ENCODE measurements around the gene THRSP.

Gene THRSP

DNA sequence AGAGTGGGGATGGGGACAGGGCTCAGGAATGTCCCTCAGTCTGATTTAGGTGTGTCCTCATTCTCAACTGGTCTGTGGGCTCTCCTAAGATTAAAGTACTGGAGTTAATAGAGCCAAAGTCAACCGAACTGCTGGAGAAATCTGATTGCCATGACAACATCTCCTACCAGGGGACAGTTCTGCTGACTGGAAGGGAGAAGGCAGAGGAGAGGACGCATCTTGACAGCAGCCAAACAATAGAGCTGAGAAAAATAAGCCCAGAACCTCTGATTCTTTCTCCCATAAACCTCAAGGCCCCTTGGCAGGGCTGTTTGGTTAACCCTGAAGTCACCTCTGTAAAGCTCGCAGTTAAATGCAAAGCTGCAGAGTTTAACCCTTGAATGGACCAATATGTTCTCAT, 43.4 kb upstream of the THRSP start:
- Histone ChIP-seq H3K4me3 (ENCODE audit: insufficient read depth, low read length, poor library complexity, severe bottlenecking) (no peak overlapping the region), H3K9me2 (replicated peaks; ENCODE audit: insufficient read depth, low read length) (no peaks in the 10 kb centered on the region), H3K36me3 (ENCODE audit: low read length) (no peaks in the 10 kb centered on the region), H3K4me2 (ENCODE audit: low read depth, low read length, poor library complexity, severe bottlenecking) (no peak overlapping the region), H3F3A (ENCODE audit: insufficient read depth) (no peaks in the 10 kb centered on the region), H3K9me3 (ENCODE audit: insufficient read depth, low read length) (no peaks in the 10 kb centered on the region), H3K79me2 (ENCODE audit: insufficient read depth, low read length) (no peaks in the 10 kb centered on the region), H3K27ac (ENCODE audit: low read depth, low read length) (no peak overlapping the region), H3K9ac (ENCODE audit: low read length) (no peak overlapping the region), H3K27me3 (ENCODE audit: low read length) (no peaks in the 10 kb centered on the region), H4K20me1 (ENCODE audit: low read depth, low read length) (no peaks in the 10 kb centered on the region), H2AFZ (ENCODE audit: low read depth, low read length, severe bottlenecking) (no peak overlapping the region)
- no peak for TF ChIP-seq EZH2phosphoT487 (conservative IDR thresholded peaks at IDR 0.05; ENCODE audit: low read length)

DNA sequence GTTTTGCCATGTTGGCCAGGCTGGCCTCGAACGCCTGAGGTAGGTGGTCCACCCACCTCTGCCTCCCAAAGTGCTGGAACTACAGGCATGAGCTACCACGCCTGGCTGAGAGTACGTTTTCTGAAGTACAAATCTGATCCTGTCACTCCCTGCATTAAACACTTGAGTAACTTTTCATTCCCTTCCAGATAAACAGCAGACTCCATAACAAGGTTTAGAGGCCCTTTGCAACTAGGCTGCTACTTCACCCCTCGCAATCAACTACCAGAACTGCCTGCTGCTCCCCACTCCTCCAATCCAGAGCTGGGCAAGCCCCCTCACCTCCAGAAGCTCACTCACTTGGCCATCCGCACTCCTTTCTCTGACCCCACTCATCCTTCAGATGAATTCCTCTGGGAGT, 42.0 kb upstream of the THRSP start:
- Histone ChIP-seq H3K36me3 (ENCODE audit: low read length) (no peaks in the 10 kb centered on the region), H3K79me2 (ENCODE audit: insufficient read depth, low read length) (no peaks in the 10 kb centered on the region), H4K20me1 (ENCODE audit: low read depth, low read length) (no peaks in the 10 kb centered on the region), H3K4me3 (ENCODE audit: insufficient read depth, low read length, poor library complexity, severe bottlenecking) (no peak overlapping the region), H3K27ac (ENCODE audit: low read depth, low read length) (no peak overlapping the region), H3K27me3 (ENCODE audit: low read length) (no peaks in the 10 kb centered on the region), H3F3A (ENCODE audit: insufficient read depth) (no peaks in the 10 kb centered on the region), H3K4me2 (ENCODE audit: low read depth, low read length, poor library complexity, severe bottlenecking) (no peak overlapping the region), H3K9me3 (ENCODE audit: insufficient read depth, low read length) (no peaks in the 10 kb centered on the region), H3K9ac (ENCODE audit: low read length) (no peak overlapping the region), H3K9me2 (replicated peaks; ENCODE audit: insufficient read depth, low read length) (no peaks in the 10 kb centered on the region), H2AFZ (ENCODE audit: low read depth, low read length, severe bottlenecking) (no peak overlapping the region)
- TF ChIP-seq, protein P1, sequence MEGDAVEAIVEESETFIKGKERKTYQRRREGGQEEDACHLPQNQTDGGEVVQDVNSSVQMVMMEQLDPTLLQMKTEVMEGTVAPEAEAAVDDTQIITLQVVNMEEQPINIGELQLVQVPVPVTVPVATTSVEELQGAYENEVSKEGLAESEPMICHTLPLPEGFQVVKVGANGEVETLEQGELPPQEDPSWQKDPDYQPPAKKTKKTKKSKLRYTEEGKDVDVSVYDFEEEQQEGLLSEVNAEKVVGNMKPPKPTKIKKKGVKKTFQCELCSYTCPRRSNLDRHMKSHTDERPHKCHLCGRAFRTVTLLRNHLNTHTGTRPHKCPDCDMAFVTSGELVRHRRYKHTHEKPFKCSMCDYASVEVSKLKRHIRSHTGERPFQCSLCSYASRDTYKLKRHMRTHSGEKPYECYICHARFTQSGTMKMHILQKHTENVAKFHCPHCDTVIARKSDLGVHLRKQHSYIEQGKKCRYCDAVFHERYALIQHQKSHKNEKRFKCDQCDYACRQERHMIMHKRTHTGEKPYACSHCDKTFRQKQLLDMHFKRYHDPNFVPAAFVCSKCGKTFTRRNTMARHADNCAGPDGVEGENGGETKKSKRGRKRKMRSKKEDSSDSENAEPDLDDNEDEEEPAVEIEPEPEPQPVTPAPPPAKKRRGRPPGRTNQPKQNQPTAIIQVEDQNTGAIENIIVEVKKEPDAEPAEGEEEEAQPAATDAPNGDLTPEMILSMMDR (IDR thresholded peaks at IDR 0.05; ENCODE audit: insufficient read depth, low read length, poor library complexity, severe bottlenecking) = no peak
- no peak for TF ChIP-seq EZH2phosphoT487 (conservative IDR thresholded peaks at IDR 0.05; ENCODE audit: low read length)

DNA sequence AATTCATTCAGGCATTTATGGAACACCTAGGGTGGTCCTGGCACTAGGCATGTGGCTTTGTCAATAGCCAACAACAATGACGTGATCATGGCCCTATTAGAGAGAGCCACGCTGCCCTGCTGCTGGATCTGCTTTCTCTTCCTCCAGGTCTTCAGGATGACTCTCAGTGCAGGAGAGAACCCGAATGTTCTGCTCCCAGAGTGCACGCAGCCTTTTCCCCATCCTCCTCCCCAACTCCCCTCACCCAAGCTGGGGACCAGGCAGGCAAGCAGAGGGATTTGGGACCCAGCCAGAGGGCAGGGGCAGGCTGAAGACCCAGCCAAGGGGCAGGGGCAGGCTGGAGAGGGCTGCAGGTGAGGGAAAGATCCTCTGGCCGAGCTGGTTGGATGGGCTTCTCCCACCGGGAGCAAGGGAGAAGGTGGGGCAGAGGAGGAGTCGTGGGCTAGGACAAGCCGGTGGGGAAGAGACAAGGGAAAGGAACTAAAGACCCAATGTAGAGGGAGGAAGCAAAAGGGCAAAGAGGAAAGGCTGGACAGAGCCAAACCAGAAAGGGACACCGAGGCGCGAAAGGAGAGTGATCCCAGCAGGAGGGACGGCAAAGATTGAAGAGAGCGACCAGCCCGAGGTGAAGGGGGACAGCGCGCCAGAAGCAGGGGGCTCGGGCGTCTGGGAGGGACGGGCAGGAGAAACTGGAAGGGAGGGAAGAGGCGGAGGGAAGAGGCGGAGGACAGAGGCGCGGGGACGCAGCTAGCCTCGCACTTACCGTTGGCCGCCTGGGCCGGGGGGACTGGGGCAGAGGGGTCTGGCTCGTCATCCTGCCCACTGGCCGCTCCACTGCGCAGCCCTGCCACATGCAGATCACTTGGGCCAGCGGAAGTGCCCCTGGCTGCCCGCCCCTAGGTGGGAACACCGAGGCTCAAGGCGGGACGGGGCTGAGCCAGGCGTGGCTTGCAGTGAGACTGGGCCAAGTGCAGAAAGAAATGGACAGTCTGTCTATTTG, 41.0 kb upstream of the THRSP start, which contains the start of gene KCTD14:
Gene KCTD14, minus strand, starts transcription at position 880 of the 1,000 bp plus-strand sequence. Its CDS starts 27 bp downstream, at position 853.
- no peaks in the 10 kb centered on the region for H3K9me3 ChIP-seq (ENCODE audit: insufficient read depth, low read length)
- no peaks in the 10 kb centered on the region for H3K36me3 ChIP-seq (ENCODE audit: low read length)
- H3K9ac ChIP-seq (ENCODE audit: low read length) = no peak within 1 kb of the TSS
- H2AFZ ChIP-seq (ENCODE audit: low read depth, low read length, severe bottlenecking) = no peak within 1 kb of the TSS
- no peaks in the 10 kb centered on the region for H3K9me2 ChIP-seq (replicated peaks; ENCODE audit: insufficient read depth, low read length)
- H4K20me1 ChIP-seq (ENCODE audit: low read depth, low read length) = no peaks in the 10 kb centered on the region
- TF ChIP-seq, protein P1 (IDR thresholded peaks at IDR 0.05; ENCODE audit: insufficient read depth, low read length, poor library complexity, severe bottlenecking) = no peak
- TF ChIP-seq EZH2phosphoT487 (conservative IDR thresholded peaks at IDR 0.05; ENCODE audit: low read length) = no peak
- no peak within 1 kb of the TSS for H3K4me3 ChIP-seq (ENCODE audit: insufficient read depth, low read length, poor library complexity, severe bottlenecking)
- H3K4me2 ChIP-seq (ENCODE audit: low read depth, low read length, poor library complexity, severe bottlenecking) = no peak within 1 kb of the TSS
- no peaks in the 10 kb centered on the region for H3F3A ChIP-seq (ENCODE audit: insufficient read depth)
- no peaks in the 10 kb centered on the region for H3K27me3 ChIP-seq (ENCODE audit: low read length)
- no peak within 1 kb of the TSS for H3K27ac ChIP-seq (ENCODE audit: low read depth, low read length)
- no peaks in the 10 kb centered on the region for H3K79me2 ChIP-seq (ENCODE audit: insufficient read depth, low read length)

GRCh38 chr11:78023426-78023825, 40.2 kb upstream of the THRSP start:
- no peaks in the 10 kb centered on the region for H3K9me2 ChIP-seq (replicated peaks; ENCODE audit: insufficient read depth, low read length)
- H3K79me2 ChIP-seq (ENCODE audit: insufficient read depth, low read length) = no peaks in the 10 kb centered on the region
- no peaks in the 10 kb centered on the region for H3K36me3 ChIP-seq (ENCODE audit: low read length)
- no peak overlapping the region for H3K9ac ChIP-seq (ENCODE audit: low read length)
- no peak for TF ChIP-seq EZH2phosphoT487 (conservative IDR thresholded peaks at IDR 0.05; ENCODE audit: low read length)
- TF ChIP-seq, protein P1 (IDR thresholded peaks at IDR 0.05; ENCODE audit: insufficient read depth, low read length, poor library complexity, severe bottlenecking) = no peak
- no peak overlapping the region for H2AFZ ChIP-seq (ENCODE audit: low read depth, low read length, severe bottlenecking)
- H3F3A ChIP-seq (ENCODE audit: insufficient read depth) = no peaks in the 10 kb centered on the region
- H3K27me3 ChIP-seq (ENCODE audit: low read length) = no peaks in the 10 kb centered on the region
- no peaks in the 10 kb centered on the region for H3K9me3 ChIP-seq (ENCODE audit: insufficient read depth, low read length)
- no peaks in the 10 kb centered on the region for H4K20me1 ChIP-seq (ENCODE audit: low read depth, low read length)
- no peak overlapping the region for H3K27ac ChIP-seq (ENCODE audit: low read depth, low read length)
- H3K4me2 ChIP-seq (ENCODE audit: low read depth, low read length, poor library complexity, severe bottlenecking) = no peak overlapping the region
- no peak overlapping the region for H3K4me3 ChIP-seq (ENCODE audit: insufficient read depth, low read length, poor library complexity, severe bottlenecking)

Measured in SU-DHL-6 (cell line).